ENCODE results near the gene C6.

GRCh38 chr5:41196197-41196596, 17.1 kb downstream of the C6 start:
- TF ChIP-seq, protein P1, sequence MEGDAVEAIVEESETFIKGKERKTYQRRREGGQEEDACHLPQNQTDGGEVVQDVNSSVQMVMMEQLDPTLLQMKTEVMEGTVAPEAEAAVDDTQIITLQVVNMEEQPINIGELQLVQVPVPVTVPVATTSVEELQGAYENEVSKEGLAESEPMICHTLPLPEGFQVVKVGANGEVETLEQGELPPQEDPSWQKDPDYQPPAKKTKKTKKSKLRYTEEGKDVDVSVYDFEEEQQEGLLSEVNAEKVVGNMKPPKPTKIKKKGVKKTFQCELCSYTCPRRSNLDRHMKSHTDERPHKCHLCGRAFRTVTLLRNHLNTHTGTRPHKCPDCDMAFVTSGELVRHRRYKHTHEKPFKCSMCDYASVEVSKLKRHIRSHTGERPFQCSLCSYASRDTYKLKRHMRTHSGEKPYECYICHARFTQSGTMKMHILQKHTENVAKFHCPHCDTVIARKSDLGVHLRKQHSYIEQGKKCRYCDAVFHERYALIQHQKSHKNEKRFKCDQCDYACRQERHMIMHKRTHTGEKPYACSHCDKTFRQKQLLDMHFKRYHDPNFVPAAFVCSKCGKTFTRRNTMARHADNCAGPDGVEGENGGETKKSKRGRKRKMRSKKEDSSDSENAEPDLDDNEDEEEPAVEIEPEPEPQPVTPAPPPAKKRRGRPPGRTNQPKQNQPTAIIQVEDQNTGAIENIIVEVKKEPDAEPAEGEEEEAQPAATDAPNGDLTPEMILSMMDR (IDR thresholded peaks at IDR 0.05 in 2 of 3, conservative IDR thresholded peaks at IDR 0.05 in 1 of 3; ENCODE audit: borderline replicate concordance in 1 of 3, insufficient read depth in 1 of 3, low read depth in 2 of 3, low read length in 2 of 3), result no peak
- TF ChIP-seq RAD21 (IDR thresholded peaks at IDR 0.05; ENCODE audit: low read depth) (no peak), POLR2A (IDR thresholded peaks at IDR 0.05; ENCODE audit: borderline replicate concordance, extremely low read depth, insufficient read depth, insufficient read length) (no peak), EZH2 (IDR thresholded peaks at IDR 0.05) (no peak)

Measured in HCT116 (cell line).